GM18951 (cell line): ENCODE data around the gene SUMF1.

Experiments
- POLR2A ChIP-seq: IDR thresholded peaks from 4 replicates; pipeline ENCODE4 v1.6.1; 2011; ENCODE audit warnings: mild to moderate bottlenecking; ENCODE audit not compliant: insufficient read length, insufficient read depth; ENCODE audit errors: extremely low read depth
- in situ Hi-C: fragments of 300-500 bp; cut with MboI; formaldehyde crosslinking; loops from one replicate; pipeline ENCODE4 v1.12.0; 2022; ENCODE audit warnings: low sequenced_read_pairs, mixed read lengths, inconsistent platforms; ENCODE audit not compliant: unreplicated experiment

SUMF1 gene

GRCh38 chr3:4409971-4410573 lies 57.0 kb downstream of the SUMF1 start:
- in situ Hi-C loops = no loop called here
- TF ChIP-seq POLR2A = no peak

DNA sequence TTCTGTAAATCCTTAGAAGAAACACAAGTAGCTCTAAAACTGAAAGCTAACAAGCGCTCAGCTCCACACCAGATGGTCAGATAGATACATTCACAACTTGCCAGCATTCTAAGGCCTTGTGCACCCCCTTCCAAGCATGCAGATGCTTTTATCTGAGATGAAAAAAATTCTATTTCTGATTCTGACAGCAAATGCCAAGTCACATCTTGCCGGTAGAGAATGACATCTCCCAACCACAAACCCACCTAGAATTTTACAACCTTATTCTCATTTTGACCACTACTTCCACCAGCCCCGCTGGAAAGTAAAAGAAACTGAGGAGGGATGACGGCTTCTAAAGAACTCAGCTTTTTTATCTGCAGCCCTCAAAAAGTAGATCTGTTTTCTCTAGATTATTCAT lies 57.7 kb downstream of the SUMF1 start:
- TF ChIP-seq POLR2A = no peak
- in situ Hi-C loops = no loop called here

- in situ Hi-C loops = no loop called here
- TF ChIP-seq POLR2A = no peak
Observed at GRCh38 chr3:4408958-4409357, 58.1 kb downstream of the SUMF1 start.

DNA sequence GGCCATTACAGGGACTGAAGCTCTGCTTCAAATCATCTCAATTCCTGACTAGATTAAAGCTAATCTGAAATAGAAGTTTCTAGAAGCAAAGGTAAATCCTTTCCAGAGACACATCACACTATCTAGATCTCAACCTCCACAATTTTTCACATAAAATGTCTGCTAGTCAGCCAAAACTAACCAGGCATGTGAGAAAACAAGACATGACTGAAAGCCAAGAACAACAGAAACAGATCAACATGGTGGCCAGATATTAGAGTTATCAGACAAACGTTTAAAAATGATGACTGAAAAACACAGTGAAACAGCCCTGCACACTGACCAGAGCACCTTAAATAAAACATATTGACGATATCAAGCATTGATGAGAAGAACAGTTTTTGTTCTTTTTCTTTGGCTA lies 59.1 kb downstream of the SUMF1 start:
- in situ Hi-C loops = no loop called here
- no peak for TF ChIP-seq POLR2A

DNA sequence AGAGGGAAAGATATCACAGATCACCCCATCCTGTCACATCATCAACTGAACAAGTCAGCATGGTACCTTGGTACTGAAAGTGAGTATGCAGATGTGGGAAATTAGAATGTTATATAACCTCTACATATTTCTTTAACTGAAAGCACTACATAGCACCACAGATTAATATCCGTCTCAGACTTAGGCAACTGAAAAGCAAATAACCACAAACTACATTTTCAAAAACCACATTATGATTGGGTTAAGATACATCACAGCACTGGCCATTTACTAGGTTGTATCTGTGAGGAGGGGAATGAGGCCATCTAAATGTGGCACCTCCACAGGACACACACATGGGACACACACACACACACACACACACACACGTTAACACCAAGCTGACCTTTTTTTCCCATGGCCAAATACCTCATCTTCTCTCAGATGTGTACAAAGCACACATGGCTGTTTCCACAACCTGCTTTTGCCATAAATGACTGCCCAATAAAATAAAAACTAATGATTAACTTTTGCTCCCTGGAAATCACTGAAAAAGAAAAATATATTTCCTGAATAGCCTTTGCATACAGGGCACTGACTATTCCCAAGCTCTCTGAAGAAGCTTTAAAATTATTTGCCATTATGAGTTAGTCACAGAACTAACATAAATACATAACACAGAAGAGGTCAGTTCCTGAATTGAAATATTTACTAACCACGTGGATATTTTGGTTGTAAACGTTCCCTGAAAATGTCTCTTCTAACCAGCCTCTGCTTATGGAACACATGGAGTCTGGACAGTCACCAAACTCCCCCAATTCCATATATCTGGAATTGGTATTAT lies 60.1 kb downstream of the SUMF1 start:
- in situ Hi-C loops = no loop called here
- TF ChIP-seq POLR2A = no peak

GRCh38 chr3:4404881-4405280 lies 62.2 kb downstream of the SUMF1 start:
- in situ Hi-C loops = no loop called here
- no peak for TF ChIP-seq POLR2A

DNA sequence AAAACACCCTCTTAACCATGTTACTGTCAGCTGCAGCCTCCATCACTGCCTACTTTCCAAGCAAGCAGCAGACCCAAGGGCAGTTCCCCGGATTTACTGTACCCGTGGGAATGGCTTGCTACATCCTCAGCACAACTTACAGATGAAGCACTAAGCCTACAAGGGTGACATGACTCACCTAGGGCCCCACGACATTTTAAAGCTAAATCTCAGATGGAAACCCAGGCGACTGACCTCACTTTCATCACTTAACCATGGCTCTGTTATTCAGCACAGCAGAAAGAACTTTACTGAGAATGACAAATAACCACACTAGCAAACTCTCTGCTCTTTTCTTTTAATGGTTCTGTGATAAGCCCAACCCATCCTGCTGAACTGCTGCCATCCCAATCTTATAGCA lies 65.6 kb downstream of the SUMF1 start:
- TF ChIP-seq POLR2A = no peak
- in situ Hi-C loops = no loop called here

DNA sequence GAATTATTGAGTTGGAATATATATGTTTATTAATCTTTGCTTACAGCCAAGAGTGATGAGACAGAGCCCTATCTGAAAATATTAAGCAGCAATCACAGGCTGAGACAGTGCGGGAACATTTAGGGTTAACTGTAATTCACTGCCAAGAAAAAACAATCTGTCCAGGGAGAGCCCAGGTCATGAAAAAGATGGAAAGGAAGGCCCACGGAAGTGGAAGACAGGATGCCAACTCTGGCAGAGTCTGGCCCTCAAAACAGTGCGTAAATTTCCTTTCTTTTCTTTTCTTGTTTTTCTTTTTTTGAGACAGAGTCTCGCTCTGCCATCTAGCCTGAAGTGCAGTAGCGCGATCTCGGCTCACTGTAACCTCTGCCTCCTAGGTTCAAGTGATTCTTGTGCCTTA lies 67.6 kb downstream of the SUMF1 start:
- in situ Hi-C loops = no loop called here

GRCh38 chr3:4398941-4399245 lies 68.2 kb downstream of the SUMF1 start:
- no peak for TF ChIP-seq POLR2A
- in situ Hi-C loops = no loop called here

More for the DNA sequence above, 67.6 kb downstream of the SUMF1 start:
- no peak for TF ChIP-seq POLR2A

GRCh38 chr3:4398120-4398940 lies 68.7 kb downstream of the SUMF1 start:
- in situ Hi-C loops = no loop called here
- TF ChIP-seq POLR2A = no peak

DNA sequence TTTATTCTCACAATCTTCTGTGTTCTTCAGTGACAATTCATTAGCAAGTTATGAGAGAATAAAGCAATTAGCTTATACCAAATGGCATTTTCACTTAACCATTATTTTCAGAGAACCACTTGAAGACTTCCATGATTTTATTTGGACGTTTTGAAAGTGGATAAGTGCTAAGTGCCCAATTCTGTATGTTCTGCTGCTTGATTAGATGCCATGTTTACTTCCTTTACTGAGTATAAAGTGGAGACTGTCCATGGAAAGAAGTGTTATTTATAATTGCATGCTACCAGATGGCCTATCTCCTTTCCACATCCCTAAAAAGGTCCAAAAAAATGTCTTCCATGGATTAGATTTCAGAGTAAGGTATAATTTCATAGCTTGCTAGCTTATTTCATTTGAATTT lies 69.6 kb downstream of the SUMF1 start:
- no peak for TF ChIP-seq POLR2A

DNA sequence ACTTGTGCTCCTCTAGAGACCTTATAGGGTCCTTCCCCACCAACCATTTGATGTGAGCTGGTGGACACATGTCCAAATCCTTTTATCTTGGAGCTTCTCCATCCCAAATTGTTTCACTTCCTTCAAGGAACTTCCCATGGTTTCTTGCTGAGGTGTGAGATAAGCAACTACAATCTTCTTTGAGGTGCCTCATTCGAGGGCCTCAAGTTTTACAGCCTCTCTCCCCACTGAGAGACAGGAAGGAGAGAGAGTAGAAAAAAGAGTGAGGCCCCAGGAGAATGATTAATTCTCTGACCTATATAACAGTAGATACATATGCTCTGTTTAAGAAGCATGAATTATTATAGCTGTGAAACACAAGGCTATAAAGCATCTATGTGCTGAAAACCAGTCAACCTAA lies 70.5 kb downstream of the SUMF1 start:
- in situ Hi-C loops = no loop called here
- no peak for TF ChIP-seq POLR2A

More for the DNA sequence above, 69.6 kb downstream of the SUMF1 start:
- in situ Hi-C loops = no loop called here

DNA sequence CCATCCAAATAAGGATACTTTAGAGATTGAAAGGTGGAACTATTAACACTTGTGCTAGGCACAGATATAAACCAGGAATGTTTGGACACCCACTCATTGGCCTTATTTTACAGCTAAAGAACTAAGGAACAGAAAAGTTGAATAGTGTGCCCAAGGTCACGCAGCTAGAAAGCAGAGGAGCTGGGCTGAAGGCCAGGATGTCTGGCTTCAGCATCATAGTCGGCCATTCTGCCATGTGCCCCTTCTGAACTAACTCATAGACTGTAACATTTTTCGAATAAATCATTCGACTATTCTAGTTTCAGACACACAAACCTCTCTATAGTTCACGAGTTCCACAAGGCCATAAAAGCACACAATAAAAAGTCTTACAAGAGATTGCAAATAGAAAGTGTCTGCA lies 71.1 kb downstream of the SUMF1 start:
- TF ChIP-seq POLR2A = no peak
- in situ Hi-C loops = no loop called here
